Neural cell (in vitro differentiated cells): Measurements from ENCODE around the gene DNM3. TPM values are rescaled to one million over a fixed set of nuclear protein-coding genes. Genes with fewer than 3 reads are reported as not detected.

Experiments
- H2AFZ ChIP-seq: fragments of 200-600, 300-800 bp; sonication (generic), shearing (Covaris generic); 2 replicates; pipeline ENCODE4 v1.6.0; 2014; ENCODE audit warnings: low read depth, mild to moderate bottlenecking, antibody characterized with exemption, low read length, moderate library complexity
- H3F3A ChIP-seq: fragments of 200-600 bp; shearing (Covaris generic); 2 replicates; pipeline ENCODE4 v1.6.1; 2016; ENCODE audit warnings: mild to moderate bottlenecking, moderate library complexity, mixed read lengths, antibody characterized with exemption, low read length; ENCODE audit not compliant: insufficient read depth, poor library complexity, severe bottlenecking
- H3K27ac ChIP-seq: fragments of 200-600, 300-800 bp; sonication (generic), shearing (Covaris generic); 2 replicates; pipeline ENCODE4 v1.5.1; 2014; ENCODE audit warnings: mild to moderate bottlenecking, low read length, moderate library complexity
- H3K27me3 ChIP-seq: fragments of 300-800, 200-600 bp; sonication (generic), shearing (Covaris generic); 2 replicates; pipeline ENCODE4 v1.6.0; 2014; ENCODE audit warnings: mild to moderate bottlenecking, low read depth, low read length, moderate library complexity; ENCODE audit not compliant: insufficient read depth
- H3K36me3 ChIP-seq: fragments of 300-800, 200-600 bp; sonication (generic), shearing (Covaris generic); 2 replicates; pipeline ENCODE4 v1.5.1; 2014; ENCODE audit warnings: mild to moderate bottlenecking, antibody characterized with exemption, low read length, moderate library complexity; ENCODE audit not compliant: insufficient read depth
- H3K4me2 ChIP-seq: fragments of 300-800, 200-600 bp; sonication (generic), shearing (Covaris generic); 2 replicates; pipeline ENCODE4 v1.6.0; 2014; ENCODE audit warnings: mild to moderate bottlenecking, low read length
- H3K4me3 ChIP-seq: fragments of 300-800, 200-600 bp; sonication (generic), shearing (Covaris generic); 2 replicates; pipeline ENCODE4 v1.5.1; 2014; ENCODE audit warnings: mild to moderate bottlenecking, low read length, moderate library complexity
- H3K79me2 ChIP-seq: fragments of 200-600 bp; shearing (Covaris generic); replicated peaks from 2 replicates; pipeline ENCODE4 v1.6.0; 2014; ENCODE audit warnings: mild to moderate bottlenecking, low read length, moderate library complexity; ENCODE audit not compliant: insufficient read depth
- H3K9ac ChIP-seq: fragments of 300-800, 200-600 bp; sonication (generic), shearing (Covaris generic); 2 replicates; pipeline ENCODE4 v1.6.1; 2016; ENCODE audit warnings: mild to moderate bottlenecking, low read length, mixed read lengths
- H3K9me2 ChIP-seq: fragments of 200-600 bp; shearing (Covaris generic); 2 replicates; pipeline ENCODE4 v1.6.1; 2016; ENCODE audit warnings: mild to moderate bottlenecking, low read length, mixed read lengths; ENCODE audit not compliant: insufficient read depth
- H3K9me3 ChIP-seq: fragments of 200-600, 300-800 bp; sonication (generic), shearing (Covaris generic); 2 replicates; pipeline ENCODE4 v1.6.1; 2016; ENCODE audit warnings: mild to moderate bottlenecking, mixed run types, low read length, moderate library complexity, mixed read lengths
- H4K20me1 ChIP-seq: fragments of 200-600 bp; shearing (Covaris generic); 2 replicates; pipeline ENCODE4 v1.6.1; 2016; ENCODE audit warnings: mild to moderate bottlenecking, mixed run types; ENCODE audit not compliant: insufficient read depth
- EP300 ChIP-seq: fragments of 450-650 bp; conservative IDR thresholded peaks from 2 replicates; pipeline ENCODE4 v1.6.1; 2014; ENCODE audit warnings: antibody characterized with exemption, mild to moderate bottlenecking, moderate library complexity; ENCODE audit not compliant: poor library complexity, severe bottlenecking
- EZH2 ChIP-seq: fragments of 200-600, 300-800 bp; shearing (Covaris generic), sonication (generic); IDR thresholded peaks from 2 replicates; pipeline ENCODE4 v1.6.1; 2014; ENCODE audit warnings: antibody characterized with exemption, low read length, borderline replicate concordance, mild to moderate bottlenecking; ENCODE audit not compliant: insufficient read depth, poor library complexity, severe bottlenecking
- MXI1 ChIP-seq: fragments of 450-650 bp; conservative IDR thresholded peaks from 2 replicates; pipeline ENCODE4 v1.6.1; 2014; ENCODE audit warnings: antibody characterized with exemption, mild to moderate bottlenecking; ENCODE audit not compliant: poor library complexity, severe bottlenecking
- POLR2AphosphoS5 ChIP-seq: IDR thresholded peaks from 2 replicates; pipeline ENCODE4 v1.6.1; 2012
- RAD21 ChIP-seq: fragments of 450-650 bp; conservative IDR thresholded peaks from 2 replicates; pipeline ENCODE4 v1.6.1; 2014; ENCODE audit warnings: antibody characterized with exemption, mild to moderate bottlenecking, moderate library complexity
- SMC3 ChIP-seq: fragments of 450-650 bp; conservative IDR thresholded peaks from 2 replicates; pipeline ENCODE4 v1.6.1; 2014; ENCODE audit warnings: antibody characterized with exemption, mild to moderate bottlenecking, moderate library complexity; ENCODE audit not compliant: poor library complexity
- TAF1 ChIP-seq: IDR thresholded peaks from 2 replicates; pipeline ENCODE4 v1.6.1; 2012; ENCODE audit warnings: low read depth
- polyA plus RNA-seq: library from polyadenylated mRNA; depleted of rRNA; stranded (reverse); fragments of >200 nt; gene quantifications from 2 replicates; pipeline ENCODE4 v1.2.3, GENCODE V29; 2014
- TF ChIP-seq, protein P1 (sequence below): fragments of 450-650 bp; IDR thresholded peaks from 2 replicates; pipeline ENCODE4 v1.5.1; 2014; ENCODE audit warnings: antibody characterized with exemption, mild to moderate bottlenecking, moderate library complexity; ENCODE audit not compliant: poor library complexity, severe bottlenecking
- TF ChIP-seq, protein P2 (sequence below): IDR thresholded peaks from 2 replicates; pipeline ENCODE4 v1.6.1; 2012; ENCODE audit warnings: borderline replicate concordance

The DNM3 gene
- polyA plus RNA-seq, 1 donor from 2014 or later = 37.1 TPM

DNA sequence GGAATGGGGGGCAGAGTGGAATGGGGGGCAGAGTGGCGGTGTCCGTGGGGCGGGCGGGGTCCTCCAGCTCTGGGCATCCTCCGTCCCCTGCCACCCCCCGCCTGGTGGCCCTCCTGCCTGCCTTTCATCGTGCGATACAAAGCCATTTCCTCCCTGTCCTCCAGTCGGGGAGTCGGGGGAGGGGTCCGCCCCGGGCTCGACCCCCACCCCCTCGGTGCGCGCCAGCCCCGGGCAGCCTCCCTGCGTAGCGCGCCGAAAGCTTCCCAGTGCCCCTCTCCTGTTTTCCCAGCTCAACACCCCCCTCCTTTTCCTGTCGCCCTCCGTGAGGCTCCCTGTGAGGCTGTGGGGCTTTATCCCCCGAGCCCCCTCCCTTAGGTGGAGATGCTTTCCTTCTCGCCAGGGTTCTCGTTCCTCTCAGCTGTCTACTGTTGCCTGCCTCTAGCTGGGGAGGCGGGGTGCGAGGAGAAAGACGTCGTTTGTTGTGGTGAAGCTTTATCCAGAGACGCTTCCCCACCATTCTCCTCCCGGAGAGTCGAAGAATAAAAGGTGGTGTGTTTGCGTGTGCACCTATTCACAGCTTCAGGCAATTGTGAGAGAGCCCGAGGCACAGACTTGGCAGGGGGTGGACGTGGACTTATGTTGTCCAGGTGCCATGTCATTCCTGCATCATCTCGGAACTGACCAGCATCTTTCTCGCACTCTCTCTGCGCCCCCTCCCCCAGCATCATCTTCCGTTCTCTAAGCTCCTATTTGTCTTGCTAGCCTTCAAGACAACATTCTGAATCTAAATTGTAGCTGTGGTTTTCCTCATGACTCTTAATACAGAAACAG lies 848 bp downstream of the DNM3 start:
- TF ChIP-seq, protein P1, sequence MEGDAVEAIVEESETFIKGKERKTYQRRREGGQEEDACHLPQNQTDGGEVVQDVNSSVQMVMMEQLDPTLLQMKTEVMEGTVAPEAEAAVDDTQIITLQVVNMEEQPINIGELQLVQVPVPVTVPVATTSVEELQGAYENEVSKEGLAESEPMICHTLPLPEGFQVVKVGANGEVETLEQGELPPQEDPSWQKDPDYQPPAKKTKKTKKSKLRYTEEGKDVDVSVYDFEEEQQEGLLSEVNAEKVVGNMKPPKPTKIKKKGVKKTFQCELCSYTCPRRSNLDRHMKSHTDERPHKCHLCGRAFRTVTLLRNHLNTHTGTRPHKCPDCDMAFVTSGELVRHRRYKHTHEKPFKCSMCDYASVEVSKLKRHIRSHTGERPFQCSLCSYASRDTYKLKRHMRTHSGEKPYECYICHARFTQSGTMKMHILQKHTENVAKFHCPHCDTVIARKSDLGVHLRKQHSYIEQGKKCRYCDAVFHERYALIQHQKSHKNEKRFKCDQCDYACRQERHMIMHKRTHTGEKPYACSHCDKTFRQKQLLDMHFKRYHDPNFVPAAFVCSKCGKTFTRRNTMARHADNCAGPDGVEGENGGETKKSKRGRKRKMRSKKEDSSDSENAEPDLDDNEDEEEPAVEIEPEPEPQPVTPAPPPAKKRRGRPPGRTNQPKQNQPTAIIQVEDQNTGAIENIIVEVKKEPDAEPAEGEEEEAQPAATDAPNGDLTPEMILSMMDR = no peak
- TF ChIP-seq SMC3 = no peak
- TF ChIP-seq MXI1 = no peak
- TF ChIP-seq, protein P2, sequence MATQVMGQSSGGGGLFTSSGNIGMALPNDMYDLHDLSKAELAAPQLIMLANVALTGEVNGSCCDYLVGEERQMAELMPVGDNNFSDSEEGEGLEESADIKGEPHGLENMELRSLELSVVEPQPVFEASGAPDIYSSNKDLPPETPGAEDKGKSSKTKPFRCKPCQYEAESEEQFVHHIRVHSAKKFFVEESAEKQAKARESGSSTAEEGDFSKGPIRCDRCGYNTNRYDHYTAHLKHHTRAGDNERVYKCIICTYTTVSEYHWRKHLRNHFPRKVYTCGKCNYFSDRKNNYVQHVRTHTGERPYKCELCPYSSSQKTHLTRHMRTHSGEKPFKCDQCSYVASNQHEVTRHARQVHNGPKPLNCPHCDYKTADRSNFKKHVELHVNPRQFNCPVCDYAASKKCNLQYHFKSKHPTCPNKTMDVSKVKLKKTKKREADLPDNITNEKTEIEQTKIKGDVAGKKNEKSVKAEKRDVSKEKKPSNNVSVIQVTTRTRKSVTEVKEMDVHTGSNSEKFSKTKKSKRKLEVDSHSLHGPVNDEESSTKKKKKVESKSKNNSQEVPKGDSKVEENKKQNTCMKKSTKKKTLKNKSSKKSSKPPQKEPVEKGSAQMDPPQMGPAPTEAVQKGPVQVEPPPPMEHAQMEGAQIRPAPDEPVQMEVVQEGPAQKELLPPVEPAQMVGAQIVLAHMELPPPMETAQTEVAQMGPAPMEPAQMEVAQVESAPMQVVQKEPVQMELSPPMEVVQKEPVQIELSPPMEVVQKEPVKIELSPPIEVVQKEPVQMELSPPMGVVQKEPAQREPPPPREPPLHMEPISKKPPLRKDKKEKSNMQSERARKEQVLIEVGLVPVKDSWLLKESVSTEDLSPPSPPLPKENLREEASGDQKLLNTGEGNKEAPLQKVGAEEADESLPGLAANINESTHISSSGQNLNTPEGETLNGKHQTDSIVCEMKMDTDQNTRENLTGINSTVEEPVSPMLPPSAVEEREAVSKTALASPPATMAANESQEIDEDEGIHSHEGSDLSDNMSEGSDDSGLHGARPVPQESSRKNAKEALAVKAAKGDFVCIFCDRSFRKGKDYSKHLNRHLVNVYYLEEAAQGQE = no peak
- peak; percentile 9 for TF ChIP-seq EP300
- TF ChIP-seq EZH2 = no peak
- TF ChIP-seq TAF1 = peak; percentile 61
- TF ChIP-seq RAD21 = peak; percentile 40
- peak; percentile 50 for TF ChIP-seq POLR2AphosphoS5
- H3K79me2 ChIP-seq = peaks cover 21% of the 10 kb centered on the region
- H3K9me2 ChIP-seq = no peaks in the 10 kb centered on the region
- peak overlapping the region; percentile 91 for H3K9ac ChIP-seq
- H2AFZ ChIP-seq = peak overlapping the region; percentile 73
- peaks cover 6% of the 10 kb centered on the region for H3F3A ChIP-seq
- H3K36me3 ChIP-seq = no peaks in the 10 kb centered on the region
- no peaks in the 10 kb centered on the region for H3K27me3 ChIP-seq
- H3K4me2 ChIP-seq = peak overlapping the region; percentile 57
- H3K9me3 ChIP-seq = no peaks in the 10 kb centered on the region
- H3K27ac ChIP-seq = peak overlapping the region; percentile 85
- H4K20me1 ChIP-seq = no peaks in the 10 kb centered on the region
- peak overlapping the region; percentile 86 for H3K4me3 ChIP-seq

DNA sequence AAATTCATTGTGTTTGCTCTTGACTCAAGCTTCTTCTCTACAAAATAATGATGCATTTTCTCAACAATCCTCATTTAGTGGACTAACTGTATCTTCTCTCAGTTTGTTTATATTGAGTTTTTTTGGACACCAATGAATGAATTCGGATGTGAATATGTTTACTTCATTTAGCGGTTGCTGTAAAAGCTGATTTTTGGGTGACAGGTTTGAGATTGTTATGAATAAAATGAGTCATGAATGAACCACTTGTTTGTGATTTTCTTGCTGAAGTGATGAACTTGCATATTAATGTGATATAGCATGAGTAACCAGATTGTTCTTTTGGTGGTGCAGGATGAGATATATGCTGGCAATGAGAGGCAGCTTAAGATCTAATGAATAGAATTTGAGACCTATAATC lies 3.1 kb downstream of the DNM3 start:
- H3K4me2 ChIP-seq = no peak overlapping the region
- no peaks in the 10 kb centered on the region for H3K9me3 ChIP-seq
- H3K27me3 ChIP-seq = no peaks in the 10 kb centered on the region
- no peak overlapping the region for H2AFZ ChIP-seq
- H3K9ac ChIP-seq = no peak overlapping the region
- peaks cover 6% of the 10 kb centered on the region for H3F3A ChIP-seq
- TF ChIP-seq RAD21 (no peak), TAF1 (no peak), EP300 (no peak), SMC3 (no peak), POLR2AphosphoS5 (no peak), MXI1 (no peak), EZH2 (no peak)
- TF ChIP-seq, protein P1 = no peak
- TF ChIP-seq, protein P2 = no peak
- H3K27ac ChIP-seq = no peak overlapping the region
- H3K9me2 ChIP-seq = no peaks in the 10 kb centered on the region
- H4K20me1 ChIP-seq = no peaks in the 10 kb centered on the region
- peak overlapping the region; percentile 86 for H3K4me3 ChIP-seq
- peaks cover 21% of the 10 kb centered on the region for H3K79me2 ChIP-seq
- no peaks in the 10 kb centered on the region for H3K36me3 ChIP-seq
